Pulmonary artery endothelial cell (primary cell): ENCODE results near the gene SLC1A5. TPM values are rescaled to one million over a fixed set of nuclear protein-coding genes. Genes with fewer than 3 reads are reported as not detected.

Experiments used
- DNase-seq: peaks from one replicate; pipeline ENCODE4 v3.0.0-alpha.2; 2011; ENCODE audit warnings: low read depth, low spot score
- total RNA-seq: library from RNA; depleted of rRNA; stranded (reverse); fragments of >200 nt; gene quantifications from 2 replicates; pipeline ENCODE4 v1.2.3, GENCODE V29; 2014

SLC1A5 gene
- total RNA-seq, 1 donor from 2014 or later: 54.9 TPM

DNA sequence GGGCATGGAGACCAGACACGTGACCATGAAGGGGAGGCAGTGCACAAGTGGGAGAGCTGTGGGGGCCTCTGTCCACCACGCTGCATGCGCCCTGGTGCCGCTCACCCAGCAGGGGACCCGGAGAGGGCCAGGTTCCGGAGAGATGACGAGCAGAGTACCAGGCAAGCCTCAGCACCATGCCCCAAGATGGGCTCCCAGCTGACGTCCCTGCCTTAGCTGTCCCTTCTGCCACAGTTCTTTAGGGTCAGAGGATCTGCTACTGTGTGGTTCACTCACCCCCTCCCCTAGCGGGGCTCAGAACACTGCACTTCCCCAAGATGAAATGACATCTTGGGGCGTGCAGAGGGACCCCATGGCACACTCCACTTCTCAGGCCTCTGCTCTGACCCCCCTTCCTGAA is 61.8 kb downstream of the SLC1A5 start:
- no peak for DNase-seq

DNA sequence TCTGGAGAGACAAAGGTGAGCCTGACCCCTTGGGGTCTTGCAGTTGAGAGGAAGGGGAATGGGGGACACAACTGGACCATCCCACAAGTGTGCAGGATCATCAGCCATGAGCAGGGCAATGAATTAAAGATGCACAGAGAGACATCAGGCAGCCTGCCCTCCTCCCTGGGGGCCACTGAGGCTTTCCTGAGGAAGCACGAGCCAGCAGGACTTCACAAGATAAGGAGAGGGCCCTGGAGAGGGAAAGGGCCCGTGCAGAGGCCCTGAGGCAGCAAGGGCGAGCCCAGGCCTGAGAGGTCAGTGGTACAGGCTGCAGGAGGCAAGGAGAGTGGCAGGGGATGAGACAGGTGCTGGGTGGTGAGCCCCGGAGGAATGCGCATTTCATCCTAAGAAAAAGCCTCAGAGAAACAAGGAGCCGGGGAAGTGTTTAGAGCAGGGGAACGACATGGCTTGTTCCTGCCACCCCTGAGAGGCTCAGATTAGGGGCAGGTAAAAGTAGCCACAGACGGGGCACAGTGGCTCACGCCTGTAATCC is 62.5 kb downstream of the SLC1A5 start:
- no peak for DNase-seq

DNA sequence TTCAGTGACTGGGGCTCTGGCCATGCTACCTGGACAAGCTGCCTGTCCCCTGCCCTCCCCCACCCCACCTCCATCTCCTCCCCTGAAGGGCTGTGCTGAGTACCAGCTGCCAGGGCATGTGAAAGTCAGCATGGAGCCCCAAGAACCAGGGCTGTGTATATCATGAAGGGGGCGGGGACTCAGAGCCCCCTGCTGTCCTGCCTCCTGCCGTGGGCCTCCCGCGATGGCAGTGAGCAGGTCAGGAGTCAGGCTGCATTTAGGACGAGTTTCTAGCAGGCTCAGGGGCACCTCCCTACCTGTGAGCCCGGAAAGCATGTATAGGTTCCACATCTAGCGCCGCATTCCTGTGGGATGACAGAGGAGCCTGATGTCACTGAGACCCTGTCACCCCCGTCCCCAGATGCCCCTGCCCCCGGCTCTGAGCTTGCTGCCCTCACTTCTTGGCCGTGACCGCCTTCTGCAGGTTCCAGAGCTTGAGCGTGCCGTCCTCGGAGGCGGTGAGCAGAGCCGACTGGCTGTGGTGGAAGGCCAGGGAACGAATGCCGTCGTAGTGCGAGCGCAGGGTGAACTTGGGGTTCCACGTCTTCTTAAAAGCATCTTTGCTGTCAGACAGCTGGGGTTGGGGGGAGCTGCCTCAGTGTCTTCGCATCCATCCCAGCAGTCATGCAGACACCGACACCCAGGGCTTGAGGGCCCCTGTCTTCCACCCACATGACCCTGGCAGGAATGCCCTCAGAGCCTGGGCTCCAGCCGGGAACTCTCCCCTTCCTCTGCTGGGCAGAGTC is 63.2 kb downstream of the SLC1A5 start:
- no peak for DNase-seq

Other genes with a start within 250 kb of the SLC1A5 start
- gene CALM3, start 187.3 kb downstream of the SLC1A5 start, total RNA-seq: 175 and 224 TPM in 2 replicates
- gene PTGIR, start 163.5 kb downstream of the SLC1A5 start, total RNA-seq: 7.9 and 8.5 TPM in 2 replicates
- not detected in 2 replicates for gene GNG8, start 152.4 kb downstream of the SLC1A5 start, total RNA-seq
- 0.66 and 1.3 TPM in 2 replicates for gene DACT3, start 127.4 kb downstream of the SLC1A5 start, total RNA-seq
- 39.4 and 49.7 TPM in 2 replicates for gene PRKD2, start 71.5 kb downstream of the SLC1A5 start, total RNA-seq
- gene FKRP, start 42.5 kb downstream of the SLC1A5 start, total RNA-seq: 15.4 and 21.3 TPM in 2 replicates
- gene STRN4, start 42.1 kb downstream of the SLC1A5 start, total RNA-seq: 86.7 and 90.7 TPM in 2 replicates
- 149 and 203 TPM in 2 replicates for gene AP2S1, start 62.3 kb upstream of the SLC1A5 start, total RNA-seq
- 21.4 and 30.5 TPM in 2 replicates for gene ARHGAP35, start 72.4 kb upstream of the SLC1A5 start, total RNA-seq
- 0.20 TPM in 1 of 2 replicates, not detected in the other for gene NPAS1, start 231.2 kb upstream of the SLC1A5 start, total RNA-seq